SK-N-SH (cell line): ENCODE data around the gene DDIAS.

Experiments used
- CHD2 ChIP-seq: fragments of 150-350 bp; IDR thresholded peaks from 2 replicates; pipeline ENCODE4 v1.6.1; 2018; ENCODE audit warnings: low read length; ENCODE audit not compliant: partially characterized antibody
- EP300 ChIP-seq, 2 experiments: IDR thresholded peaks; 2 replicates each; pipeline versions ENCODE4 v1.4.0 to v1.6.1; 2012; ENCODE audit warnings: borderline replicate concordance in 1 of 2, low read depth in 1 of 2, low read length in 1 of 2
- EZH2phosphoT487 ChIP-seq: fragments of 200-600 bp; sonication (generic); IDR thresholded peaks from 2 replicates; pipeline ENCODE4 v1.6.1; 2017; ENCODE audit warnings: low read depth, mixed run types, mild to moderate bottlenecking, antibody characterized with exemption, moderate library complexity, borderline replicate concordance
- GATA2 ChIP-seq: sonication (generic); formaldehyde crosslinking; IDR thresholded peaks from 2 replicates; pipeline ENCODE4 v1.5.0; 2020; ENCODE audit warnings: mild to moderate bottlenecking, missing genetic modification reagents
- POLR2AphosphoS5 ChIP-seq: IDR thresholded peaks from 2 replicates; pipeline ENCODE4 v1.6.1; 2012; ENCODE audit warnings: low read depth, low read length
- RCOR1 ChIP-seq: fragments of 150-350 bp; IDR thresholded peaks from 2 replicates; pipeline ENCODE4 v1.6.1; 2017; ENCODE audit warnings: antibody characterized with exemption, low read length
- REST ChIP-seq: IDR thresholded peaks from 2 replicates; pipeline ENCODE4 v1.6.1; 2012; ENCODE audit warnings: mild to moderate bottlenecking, low read depth, low read length, moderate library complexity
- SIN3A ChIP-seq: IDR thresholded peaks from 2 replicates; pipeline ENCODE4 v1.6.1; 2012; ENCODE audit warnings: low read depth, mild to moderate bottlenecking, low read length, moderate library complexity, borderline replicate concordance
- TEAD4 ChIP-seq: IDR thresholded peaks from 2 replicates; pipeline ENCODE4 v1.4.0; 2012; ENCODE audit warnings: mild to moderate bottlenecking, borderline replicate concordance; ENCODE audit not compliant: insufficient read depth
- YY1 ChIP-seq: IDR thresholded peaks from 2 replicates; pipeline ENCODE4 v1.4.0; 2012; ENCODE audit warnings: low read depth, mild to moderate bottlenecking
- TF ChIP-seq, protein P1 (sequence below): fragments of 200-600 bp; sonication (generic); IDR thresholded peaks from 2 replicates; pipeline ENCODE4 v1.6.1; 2017; ENCODE audit warnings: antibody characterized with exemption, mild to moderate bottlenecking, moderate library complexity
- TF ChIP-seq, protein P2 (sequence below): fragments of 150-350 bp; IDR thresholded peaks from 2 replicates; pipeline ENCODE4 v1.6.1; 2017; ENCODE audit warnings: antibody characterized with exemption, low read length, low read depth, borderline replicate concordance
- TF ChIP-seq, protein P3 (sequence below): IDR thresholded peaks from 2 replicates; pipeline ENCODE4 v1.4.0; 2012; ENCODE audit warnings: low read depth

DNA sequence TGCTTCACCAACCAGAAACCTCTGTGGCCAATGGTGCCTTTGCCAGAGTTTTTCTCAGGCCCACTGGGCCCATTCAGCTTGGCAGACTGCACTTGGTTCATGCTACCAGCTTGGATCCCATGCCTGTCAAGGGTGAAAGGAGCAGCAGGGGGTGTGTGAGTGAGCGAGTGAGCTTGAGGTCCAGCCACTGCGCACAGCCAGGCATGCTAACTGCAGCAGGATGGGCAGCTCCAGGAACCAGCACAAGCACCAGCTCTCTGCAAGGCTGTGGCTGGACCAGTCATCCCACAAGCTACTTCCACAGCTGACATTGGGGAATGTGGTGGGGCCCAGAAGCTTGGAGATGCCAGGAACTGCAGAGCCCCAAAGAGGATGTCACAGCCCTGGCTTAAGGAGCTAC lies 40.8 kb downstream of the DDIAS start:
- TF ChIP-seq, protein P1, sequence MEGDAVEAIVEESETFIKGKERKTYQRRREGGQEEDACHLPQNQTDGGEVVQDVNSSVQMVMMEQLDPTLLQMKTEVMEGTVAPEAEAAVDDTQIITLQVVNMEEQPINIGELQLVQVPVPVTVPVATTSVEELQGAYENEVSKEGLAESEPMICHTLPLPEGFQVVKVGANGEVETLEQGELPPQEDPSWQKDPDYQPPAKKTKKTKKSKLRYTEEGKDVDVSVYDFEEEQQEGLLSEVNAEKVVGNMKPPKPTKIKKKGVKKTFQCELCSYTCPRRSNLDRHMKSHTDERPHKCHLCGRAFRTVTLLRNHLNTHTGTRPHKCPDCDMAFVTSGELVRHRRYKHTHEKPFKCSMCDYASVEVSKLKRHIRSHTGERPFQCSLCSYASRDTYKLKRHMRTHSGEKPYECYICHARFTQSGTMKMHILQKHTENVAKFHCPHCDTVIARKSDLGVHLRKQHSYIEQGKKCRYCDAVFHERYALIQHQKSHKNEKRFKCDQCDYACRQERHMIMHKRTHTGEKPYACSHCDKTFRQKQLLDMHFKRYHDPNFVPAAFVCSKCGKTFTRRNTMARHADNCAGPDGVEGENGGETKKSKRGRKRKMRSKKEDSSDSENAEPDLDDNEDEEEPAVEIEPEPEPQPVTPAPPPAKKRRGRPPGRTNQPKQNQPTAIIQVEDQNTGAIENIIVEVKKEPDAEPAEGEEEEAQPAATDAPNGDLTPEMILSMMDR, result no peak
- TF ChIP-seq, protein P2, sequence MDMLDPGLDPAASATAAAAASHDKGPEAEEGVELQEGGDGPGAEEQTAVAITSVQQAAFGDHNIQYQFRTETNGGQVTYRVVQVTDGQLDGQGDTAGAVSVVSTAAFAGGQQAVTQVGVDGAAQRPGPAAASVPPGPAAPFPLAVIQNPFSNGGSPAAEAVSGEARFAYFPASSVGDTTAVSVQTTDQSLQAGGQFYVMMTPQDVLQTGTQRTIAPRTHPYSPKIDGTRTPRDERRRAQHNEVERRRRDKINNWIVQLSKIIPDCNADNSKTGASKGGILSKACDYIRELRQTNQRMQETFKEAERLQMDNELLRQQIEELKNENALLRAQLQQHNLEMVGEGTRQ, result no peak
- TF ChIP-seq EP300 (IDR thresholded peaks at IDR 0.05; ENCODE audit: borderline replicate concordance in 1 of 2, low read depth in 1 of 2, low read length in 1 of 2) (no peak), YY1 (no peak), TEAD4 (no peak), CHD2 (no peak), EZH2phosphoT487 (no peak), REST (no peak), SIN3A (no peak), GATA2 (CRISPR knock-in tag) (no peak), RCOR1 (no peak), POLR2AphosphoS5 (no peak)
- TF ChIP-seq, protein P3, sequence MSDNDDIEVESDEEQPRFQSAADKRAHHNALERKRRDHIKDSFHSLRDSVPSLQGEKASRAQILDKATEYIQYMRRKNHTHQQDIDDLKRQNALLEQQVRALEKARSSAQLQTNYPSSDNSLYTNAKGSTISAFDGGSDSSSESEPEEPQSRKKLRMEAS, result no peak
